Activated CD4-positive, CD25-positive, alpha-beta regulatory T cell (primary cell): ENCODE results near the gene DGKA.

Experiments
- DNase-seq, 4 experiments: peaks; one replicate each; lab custom pipeline; 2025; lab: John Stamatoyannopoulos, UW

Gene DGKA

GRCh38 chr12:55931780-55932550 is 1.0 kb downstream of the DGKA start:
- DNase-seq = peak in 1 of 4 experiments; percentile 5

DNA sequence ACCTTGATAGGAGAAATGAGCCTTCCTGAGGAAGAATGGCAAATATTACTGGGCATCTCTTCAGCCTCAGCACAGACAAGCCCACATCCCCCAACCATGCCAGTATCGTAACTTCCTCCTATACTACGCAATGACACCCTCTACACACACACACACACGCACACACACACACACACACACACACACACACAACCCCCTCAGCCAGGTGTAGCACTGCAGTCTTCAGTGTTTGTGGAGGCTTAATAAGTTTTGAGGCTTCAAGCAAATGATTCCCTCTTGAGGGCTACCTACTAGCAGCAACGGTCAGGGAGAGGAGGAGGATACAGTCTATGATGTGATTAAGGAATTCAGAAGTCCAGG is 1.6 kb downstream of the DGKA start:
- peak in 3 of 4 experiments; percentile 21 to 35 (median 26) for DNase-seq

DNA sequence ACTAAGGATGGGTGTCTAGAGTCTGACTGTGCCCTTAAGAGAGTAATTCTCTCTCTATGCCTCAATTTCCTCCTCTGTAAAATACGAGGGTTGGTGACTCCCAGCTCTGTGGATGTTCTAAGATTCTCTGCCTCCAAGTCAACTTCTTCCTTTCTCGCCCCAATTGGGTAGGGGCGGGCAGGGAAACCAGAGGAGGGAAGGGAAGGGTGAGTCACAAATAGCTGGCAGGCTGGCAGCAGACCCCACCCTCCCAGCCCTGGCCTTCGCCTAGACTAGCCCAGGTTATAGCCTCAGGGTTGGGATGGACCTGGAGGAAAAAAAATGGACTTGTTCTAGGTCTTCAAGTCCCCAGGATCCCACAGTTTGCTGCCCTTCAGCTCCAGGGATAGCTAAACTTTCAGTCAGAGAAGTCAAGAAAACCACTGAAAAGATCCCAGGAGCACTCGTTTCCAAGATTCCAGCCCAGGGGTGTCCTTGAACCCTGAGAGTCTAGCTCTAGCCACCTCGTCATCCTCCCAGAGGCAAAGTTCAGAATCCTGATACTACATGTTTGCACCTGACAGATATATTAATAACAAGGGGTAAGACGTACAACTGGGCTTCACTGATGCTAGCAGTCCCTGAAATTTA is 2.3 kb downstream of the DGKA start:
- no peak for DNase-seq

- no peak for DNase-seq
Observed at GRCh38 chr12:55933799-55934742, 3.1 kb downstream of the DGKA start.

- DNase-seq = no peak
Observed at GRCh38 chr12:55934773-55935172, 3.8 kb downstream of the DGKA start.

GRCh38 chr12:55935738-55936151 is 4.8 kb downstream of the DGKA start:
- DNase-seq = no peak

DNA sequence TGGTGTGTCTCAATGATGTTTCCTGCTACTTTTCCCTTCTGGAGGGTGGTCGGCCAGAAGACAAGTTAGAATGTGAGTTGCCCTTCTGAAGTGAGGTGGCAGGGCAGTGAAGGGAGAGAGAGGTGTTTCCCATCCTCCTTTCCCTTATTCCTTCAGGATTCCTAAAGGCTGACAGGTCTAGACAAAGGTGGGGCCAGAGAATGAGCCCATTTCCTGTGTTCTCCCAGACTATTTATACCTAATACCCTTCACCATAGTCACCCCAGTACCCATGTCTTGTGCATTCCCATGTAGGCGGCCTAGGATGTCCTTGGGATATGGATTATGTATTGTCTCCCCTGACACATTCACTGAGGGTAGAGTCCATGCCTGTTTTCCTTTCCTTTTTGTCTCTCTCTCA is 7.0 kb downstream of the DGKA start:
- no peak for DNase-seq

DNA sequence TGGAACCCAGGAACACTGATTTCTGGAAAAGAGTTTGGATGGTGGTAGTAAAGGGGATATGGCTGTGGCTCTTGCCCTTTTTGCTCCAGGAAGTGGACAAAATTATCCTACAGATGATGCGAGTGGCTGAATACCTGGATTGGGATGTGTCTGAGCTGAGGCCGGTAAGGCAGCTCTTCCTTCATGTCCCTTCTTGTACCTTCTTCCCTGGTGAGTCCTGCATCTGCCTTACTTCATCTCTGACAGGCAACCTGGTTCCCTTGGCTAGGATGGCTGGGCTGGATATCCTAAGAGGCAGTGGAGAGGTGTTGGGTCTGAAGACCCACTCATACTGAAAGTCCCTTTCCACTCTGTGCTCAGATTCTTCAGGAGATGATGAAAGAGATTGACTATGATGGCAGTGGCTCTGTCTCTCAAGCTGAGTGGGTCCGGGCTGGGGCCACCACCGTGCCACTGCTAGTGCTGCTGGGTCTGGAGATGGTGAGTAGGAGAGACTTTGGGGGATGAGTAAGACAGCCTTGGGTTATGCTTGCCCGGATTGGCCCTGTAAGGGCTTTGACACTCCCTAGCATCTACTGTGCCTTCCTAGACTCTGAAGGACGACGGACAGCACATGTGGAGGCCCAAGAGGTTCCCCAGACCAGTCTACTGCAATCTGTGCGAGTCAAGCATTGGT is 8.0 kb downstream of the DGKA start:
- no peak for DNase-seq

DNA sequence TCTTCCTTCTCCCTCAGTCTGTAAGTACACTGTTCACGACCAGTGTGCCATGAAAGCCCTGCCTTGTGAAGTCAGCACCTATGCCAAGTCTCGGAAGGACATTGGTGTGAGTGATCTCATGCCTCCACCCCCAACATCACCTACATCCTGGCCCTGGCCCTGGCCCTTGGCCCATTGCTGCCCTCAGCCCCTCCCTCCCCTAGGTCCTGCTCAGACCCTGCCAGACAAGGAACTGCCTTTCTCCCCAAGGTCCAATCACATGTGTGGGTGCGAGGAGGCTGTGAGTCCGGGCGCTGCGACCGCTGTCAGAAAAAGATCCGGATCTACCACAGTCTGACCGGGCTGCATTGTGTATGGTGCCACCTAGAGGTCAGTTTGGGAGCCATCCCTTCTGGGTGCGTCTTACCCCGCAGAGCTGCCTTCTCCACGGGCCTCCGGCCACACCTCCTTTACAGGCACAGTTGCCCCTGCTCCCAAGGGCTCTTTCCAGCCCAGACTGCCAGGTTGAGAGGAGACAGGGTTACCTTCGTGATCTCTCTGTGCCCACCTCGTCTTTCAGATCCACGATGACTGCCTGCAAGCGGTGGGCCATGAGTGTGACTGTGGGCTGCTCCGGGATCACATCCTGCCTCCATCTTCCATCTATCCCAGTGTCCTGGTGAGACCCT is 9.2 kb downstream of the DGKA start:
- DNase-seq = peak; percentile 54 to 73 (median 68)

DNA sequence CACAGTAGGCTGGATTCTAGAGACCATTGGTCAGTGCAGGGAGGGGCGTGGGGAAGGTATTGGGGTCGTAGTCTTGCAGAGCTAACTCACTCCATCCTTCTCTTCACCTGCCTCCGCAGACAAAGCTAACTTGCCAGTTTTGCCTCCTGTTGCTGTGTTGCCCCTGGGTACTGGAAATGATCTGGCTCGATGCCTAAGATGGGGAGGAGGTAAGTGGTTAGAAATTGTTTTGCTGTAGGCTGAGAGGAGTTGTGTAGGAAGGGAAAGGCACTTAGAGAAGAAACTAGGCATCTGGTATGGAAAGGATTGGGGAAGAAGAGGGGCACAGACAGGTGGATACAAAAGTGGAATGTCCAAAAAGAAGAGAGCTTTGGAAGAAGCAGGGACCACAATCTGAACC is 11.1 kb downstream of the DGKA start:
- DNase-seq = no peak

DNA sequence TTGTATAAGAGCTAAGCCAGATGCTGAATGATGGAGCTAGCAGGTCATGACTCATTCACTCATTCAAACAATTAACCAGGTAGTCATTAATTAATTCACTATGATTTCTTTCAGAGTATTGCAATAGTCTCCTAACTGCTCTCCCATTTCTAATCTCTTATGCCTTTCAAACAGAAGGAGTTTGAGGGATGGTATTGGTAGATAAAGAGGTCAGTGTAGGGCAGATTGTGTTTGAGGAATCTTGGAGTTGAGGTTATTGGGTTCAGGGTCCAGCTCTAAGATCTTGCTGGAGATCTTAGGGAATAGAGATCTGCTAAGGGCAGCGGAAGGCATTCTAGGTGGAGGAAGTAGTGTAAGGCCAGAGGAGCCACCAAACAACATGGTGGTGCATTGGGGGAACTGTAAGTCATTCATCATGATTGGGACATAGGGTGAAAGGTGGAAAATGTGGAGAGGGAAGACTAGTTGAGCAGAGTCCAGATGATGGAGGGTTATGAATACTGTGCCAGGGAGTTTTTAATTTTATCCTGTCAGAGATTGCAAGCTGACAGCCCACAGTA is 11.7 kb downstream of the DGKA start:
- no peak for DNase-seq

- DNase-seq = no peak
Observed at GRCh38 chr12:55946553-55946952, 15.6 kb downstream of the DGKA start.

GRCh38 chr12:55955344-55955743 is 24.4 kb downstream of the DGKA start:
- DNase-seq = no peak

GRCh38 chr12:55955800-55956508 is 25.0 kb downstream of the DGKA start:
- peak in 2 of 4 experiments; percentile 15 to 22 for DNase-seq

GRCh38 chr12:55957106-55957859 is 26.3 kb downstream of the DGKA start:
- no peak for DNase-seq

- DNase-seq = no peak
Observed at GRCh38 chr12:55963760-55964159, 32.8 kb downstream of the DGKA start.

GRCh38 chr12:55965240-55965639 is 34.3 kb downstream of the DGKA start:
- no peak for DNase-seq

GRCh38 chr12:55965941-55966407 is 35.0 kb downstream of the DGKA start, which contains the start of gene PMEL:
Gene PMEL (minus strand): TSS chr12:55966042. CDS start chr12:55966011, 31 bp downstream.
- DNase-seq = no peak
